A172 (cell line): ENCODE results near the gene WSCD2. TPM values are rescaled to one million over a fixed set of nuclear protein-coding genes. Genes with fewer than 3 reads are reported as not detected.

Experiments
- total RNA-seq: library from RNA; depleted of rRNA; stranded (reverse); fragments of >200 nt; shearing (Covaris generic); gene quantifications from 2 replicates; pipeline ENCODE4 v1.2.3, GENCODE V29; 2014; rRNA removed

WSCD2 gene
- total RNA-seq, 1 experiment from 2014 or later = not detected

Other genes with a start within 250 kb of the WSCD2 start
- gene CMKLR1, start 210.0 kb downstream of the WSCD2 start, total RNA-seq = not detected in 2 replicates